H1 (cell line): Measurements from ENCODE around the gene LMAN2. TPM values are rescaled to one million over a fixed set of nuclear protein-coding genes. Genes with fewer than 3 reads are reported as not detected.

Experiments used
- CTCF ChIA-PET: fragments of 300-600 bp; sonication (Branson Sonifier 250); formaldehyde crosslinking; loops from one replicate; lab custom pipeline; 2021; ENCODE audit not compliant: partially characterized antibody; lab: Charles Lee
- POLR2A ChIA-PET: fragments of 300-600 bp; sonication (Branson Sonifier 250); formaldehyde crosslinking; loops from one replicate; lab custom pipeline; 2021; ENCODE audit warnings: inconsistent platforms; ENCODE audit not compliant: partially characterized antibody; lab: Charles Lee
- DNase-seq, 2 experiments: peaks; one replicate each; pipeline versions ENCODE4 v3.0.0 to v3.0.0-alpha.2; 2010 to 2022; ENCODE audit warnings: low spot score in 2 of 2, low read depth in 1 of 2, mixed read lengths in 1 of 2
- FAIRE-seq: peaks from 2 replicates; lab custom pipeline; 2011; peaks lifted over from hg19 to GRCh38; lab: Jason Lieb, UNC
- H2AFZ ChIP-seq: 2 replicates; pipeline ENCODE4 v1.8.1; 2012; ENCODE audit warnings: low read length, inconsistent platforms
- H2AK5ac ChIP-seq: 2 replicates; pipeline ENCODE4 v1.6.1; 2013; ENCODE audit warnings: low read depth, low read length
- H2BK120ac ChIP-seq: replicated peaks from 2 replicates; pipeline ENCODE3; 2013; ENCODE audit warnings: low read depth, low read length, inconsistent platforms
- H2BK12ac ChIP-seq: 2 replicates; pipeline ENCODE4 v1.6.1; 2013; ENCODE audit warnings: low read depth, low read length
- H2BK15ac ChIP-seq: 2 replicates; pipeline ENCODE4 v1.6.1; 2013; ENCODE audit warnings: low read length
- H2BK20ac ChIP-seq: 2 replicates; pipeline ENCODE4 v1.6.1; 2013; ENCODE audit warnings: low read length
- H2BK5ac ChIP-seq: 2 replicates; pipeline ENCODE4 v1.6.1; 2013; ENCODE audit warnings: low read depth, low read length
- H3K14ac ChIP-seq: 2 replicates; pipeline ENCODE4 v1.6.1; 2013; ENCODE audit warnings: inconsistent platforms; ENCODE audit not compliant: insufficient read length
- H3K18ac ChIP-seq: 2 replicates; pipeline ENCODE4 v1.6.1; 2013; ENCODE audit warnings: low read length; ENCODE audit errors: extremely low read depth
- H3K23ac ChIP-seq: 2 replicates; pipeline ENCODE4 v1.6.1; 2013; ENCODE audit warnings: inconsistent platforms; ENCODE audit not compliant: insufficient read length
- H3K23me2 ChIP-seq: 2 replicates; pipeline ENCODE4 v1.6.1; 2013; ENCODE audit warnings: low read depth, low read length
- H3K27ac ChIP-seq: 2 replicates; pipeline ENCODE4 v1.6.1; 2011; ENCODE audit warnings: low read depth, low read length, inconsistent platforms
- H3K27me3 ChIP-seq, 4 experiments: replicated peaks in 1 of 4; 1 replicate in 1 of 4; 2 replicates in 3 of 4; pipeline versions ENCODE4 v1.6.1 to v1.8.1; 2011 to 2013; ENCODE audit warnings: low read length in 3 of 4, mild to moderate bottlenecking in 3 of 4, inconsistent platforms in 2 of 4, mixed read lengths in 2 of 4, moderate library complexity in 1 of 4; ENCODE audit not compliant: control insufficient read depth in 3 of 4, insufficient read depth in 3 of 4; ENCODE audit errors: extremely low read depth in 1 of 4
- H3K36me3 ChIP-seq, 4 experiments: 2 replicates each; pipeline versions ENCODE4 v1.6.1 to v1.8.1; 2011 to 2013; ENCODE audit warnings: mild to moderate bottlenecking in 4 of 4, low read length in 3 of 4, moderate library complexity in 2 of 4, control low read depth in 1 of 4, inconsistent platforms in 1 of 4; ENCODE audit not compliant: insufficient read depth in 4 of 4, control insufficient read depth in 2 of 4
- H3K4ac ChIP-seq: replicated peaks from 2 replicates; pipeline ENCODE3; 2013; ENCODE audit warnings: low read length, low read depth, mixed read lengths, inconsistent platforms; ENCODE audit not compliant: insufficient read length
- H3K4me1 ChIP-seq, 4 experiments: replicated peaks in 1 of 4; 1 replicate in 1 of 4; 2 replicates in 3 of 4; pipeline versions ENCODE4 v1.6.1 to v1.8.1; 2011 to 2013; ENCODE audit warnings: low read length in 3 of 4, inconsistent platforms in 2 of 4, mixed read lengths in 1 of 4; ENCODE audit not compliant: insufficient read depth in 4 of 4, control insufficient read depth in 3 of 4
- H3K4me2 ChIP-seq, 2 experiments: 2 replicates each; pipeline versions ENCODE4 v1.6.1 to v1.8.1; 2011 to 2013; ENCODE audit warnings: low read depth in 2 of 2, low read length in 2 of 2, control low read depth in 1 of 2, inconsistent platforms in 1 of 2, mild to moderate bottlenecking in 1 of 2; ENCODE audit not compliant: insufficient read depth in 1 of 2
- H3K4me3 ChIP-seq, 4 experiments: fragments of 200-600, 300-600 bp in 1 of 4; sonication (generic), shearing (Covaris generic), sonication (Bioruptor Twin) in 1 of 4; 2 replicates each; pipeline versions ENCODE4 v1.5.1 to v1.8.1; 2011 to 2016; ENCODE audit warnings: low read length in 4 of 4, low read depth in 3 of 4, control low read depth in 2 of 4, inconsistent platforms in 2 of 4, mild to moderate bottlenecking in 2 of 4, mixed read lengths in 1 of 4, moderate library complexity in 1 of 4; ENCODE audit not compliant: insufficient read depth in 2 of 4; ENCODE audit errors: extremely low read depth in 1 of 4
- H3K56ac ChIP-seq: replicated peaks from 2 replicates; pipeline ENCODE3; 2013; ENCODE audit warnings: low read depth, mild to moderate bottlenecking, mixed read lengths, low read length, inconsistent platforms; ENCODE audit not compliant: insufficient read length
- H3K79me1 ChIP-seq: 2 replicates; pipeline ENCODE4 v1.6.1; 2013; ENCODE audit warnings: low read depth, low read length, control low read depth
- H3K79me2 ChIP-seq, 2 experiments: 2 replicates each; pipeline versions ENCODE4 v1.6.1 to v1.8.1; 2012 to 2013; ENCODE audit warnings: low read length in 2 of 2, mild to moderate bottlenecking in 2 of 2, inconsistent platforms in 1 of 2; ENCODE audit not compliant: insufficient read depth in 2 of 2, control insufficient read depth in 1 of 2
- H3K9ac ChIP-seq, 4 experiments: replicated peaks in 1 of 4; 1 replicate in 1 of 4; 2 replicates in 3 of 4; pipeline versions ENCODE4 v1.6.1 to v1.8.1; 2011 to 2013; ENCODE audit warnings: low read depth in 3 of 4, low read length in 3 of 4, control low read depth in 2 of 4, mild to moderate bottlenecking in 2 of 4, moderate library complexity in 2 of 4, inconsistent platforms in 1 of 4; ENCODE audit errors: extremely low read depth in 1 of 4
- H3K9me3 ChIP-seq, 2 experiments: 2 replicates each; pipeline versions ENCODE4 v1.6.1 to v1.8.1; 2012 to 2013; ENCODE audit warnings: mild to moderate bottlenecking in 2 of 2, moderate library complexity in 2 of 2, control low read depth in 1 of 2, inconsistent platforms in 1 of 2, low read depth in 1 of 2, low read length in 1 of 2, mixed read lengths in 1 of 2; ENCODE audit not compliant: insufficient read depth in 2 of 2
- H4K20me1 ChIP-seq, 2 experiments: replicated peaks in 1 of 2; 2 replicates each; pipeline versions ENCODE3 to v1.8.1; 2011 to 2013; ENCODE audit warnings: inconsistent platforms in 2 of 2, low read length in 2 of 2, mild to moderate bottlenecking in 1 of 2; ENCODE audit not compliant: insufficient read depth in 2 of 2, control insufficient read depth in 1 of 2
- H4K5ac ChIP-seq: 2 replicates; pipeline ENCODE4 v1.6.1; 2013; ENCODE audit warnings: low read length, low read depth, mixed read lengths, inconsistent platforms; ENCODE audit not compliant: insufficient read length
- H4K8ac ChIP-seq: 2 replicates; pipeline ENCODE4 v1.8.0; 2013; ENCODE audit warnings: mild to moderate bottlenecking, moderate library complexity, low read length, inconsistent platforms; ENCODE audit not compliant: insufficient read depth; ENCODE audit errors: extremely low read depth
- H4K91ac ChIP-seq: replicated peaks from 2 replicates; pipeline ENCODE3; 2013; ENCODE audit warnings: low read length, mixed read lengths, inconsistent platforms; ENCODE audit not compliant: insufficient read length
- ASH2L ChIP-seq: fragments of 200-600, 300-600 bp; sonication (generic); IDR thresholded peaks from one replicate; pipeline ENCODE4 v1.7.1; 2017; ENCODE audit warnings: low read length
- EGR1 ChIP-seq: IDR thresholded peaks from 2 replicates; pipeline ENCODE4 v1.6.1; 2011; ENCODE audit warnings: low read depth, low read length, borderline replicate concordance
- MAFK ChIP-seq: IDR thresholded peaks from 2 replicates; pipeline ENCODE4 v1.6.1; 2012; ENCODE audit warnings: low read depth, mild to moderate bottlenecking, improper control_type of control experiment, low read length
- RAD21 ChIP-seq, 2 experiments: IDR thresholded peaks in 1 of 2; conservative IDR thresholded peaks in 1 of 2; 2 replicates each; pipeline ENCODE4 v1.6.1; 2011; ENCODE audit warnings: low read depth in 2 of 2, low read length in 2 of 2, improper control_type of control experiment in 1 of 2, inconsistent platforms in 1 of 2, mild to moderate bottlenecking in 1 of 2, moderate library complexity in 1 of 2
- RBBP5 ChIP-seq: IDR thresholded peaks from 2 replicates; pipeline ENCODE4 v1.7.1; 2012; ENCODE audit warnings: low read depth, mild to moderate bottlenecking, inconsistent platforms, low read length, moderate library complexity, borderline replicate concordance
- RXRA ChIP-seq: IDR thresholded peaks from 2 replicates; pipeline ENCODE4 v1.6.1; 2011; ENCODE audit warnings: low read depth, mild to moderate bottlenecking, low read length, moderate library complexity; ENCODE audit not compliant: insufficient read depth
- SIX5 ChIP-seq: IDR thresholded peaks from 2 replicates; pipeline ENCODE4 v1.6.1; 2011; ENCODE audit warnings: mild to moderate bottlenecking, low read depth, low read length
- YY1 ChIP-seq: IDR thresholded peaks from 2 replicates; pipeline ENCODE4 v1.6.1; 2011; ENCODE audit warnings: low read depth, mild to moderate bottlenecking, low read length
- WGBS, 2 experiments: shearing (Covaris generic) in 1 of 2; methylation state at CpG; one replicate each; pipeline versions ENCODE4 v1.1.6 to v1.1.7; 2013 to 2015; ENCODE audit warnings: low lambda C conversion rate in 2 of 2, mixed read lengths in 2 of 2, inconsistent platforms in 1 of 2, low coverage in 1 of 2, missing lambda C conversion rate in 1 of 2; ENCODE audit not compliant: insufficient replicate concordance in 2 of 2, insufficient coverage in 1 of 2, insufficient read length in 1 of 2; ENCODE audit errors: extremely low coverage in 1 of 2, missing lambda C conversion rate in 1 of 2; 5-methylcytosine and 5-hydroxymethylcytosine counted together
- polyA plus RNA-seq, 7 experiments: library from polyadenylated mRNA; depleted of rRNA in 3 of 7; stranded (reverse) in 5 of 7; unstranded in 2 of 7; fragments of >200 nt in 5 of 7; fragments of 200-250 nt in 2 of 7; gene quantifications; 1 replicate in 5 of 7; 2 replicates in 1 of 7; 4 replicates in 1 of 7; pipeline versions ENCODE4 v1.2.1 to v1.2.3, GENCODE V29; 2011 to 2013; ENCODE audit warnings: missing spikeins in 2 of 7, mixed read lengths in 2 of 7
- total RNA-seq: library from RNA; stranded (reverse); fragmentation: NEBNext Ultra II Directional; extraction: Animal tissue kit (Norgen Biotek cat#: 25700); gene quantifications from 2 replicates; pipeline ENCODE4 v1.2.1, GENCODE V29; 2021

The LMAN2 gene
- total and polyA plus RNA-seq, 2 of the 8 experiments (the other 6 are each of a cell fraction or from before 2014, with no cell fraction given), result 116 to 225 TPM

- no peak overlapping the region for H4K5ac ChIP-seq
- FAIRE-seq, result no peak
- no peak overlapping the region for H3K4me3 ChIP-seq
- no peak overlapping the region for H3K56ac ChIP-seq
- POLR2A ChIA-PET, result interaction anchor here (0.9 to 2.8 kb wide), 4 partner anchors 12 to 192 kb away, joined by 3 to 15 read pairs (median 6); no protein-coding TSS in a partner anchor
- TF ChIP-seq SIX5 (no peak), EGR1 (no peak), YY1 (no peak), MAFK (no peak), ASH2L (no peak), RBBP5 (no peak), RAD21 (IDR thresholded peaks at IDR 0.05 in 1 of 2, conservative IDR thresholded peaks at IDR 0.05 in 1 of 2; ENCODE audit: low read depth in 2 of 2, low read length in 2 of 2) (no peak), RXRA (no peak)
- no peak overlapping the region for H3K23ac ChIP-seq
- H3K14ac ChIP-seq, result no peak overlapping the region
- H2BK12ac ChIP-seq, result no peak overlapping the region
- no peak overlapping the region for H3K4me2 ChIP-seq
- H3K18ac ChIP-seq, result no peak overlapping the region
- H3K4me1 ChIP-seq, result peaks cover 0 to 23% (median 18%) of the 10 kb centered on the region in 4 experiments; a peak in 6 of 7 replicates
- no peaks in the 10 kb centered on the region for H3K9me3 ChIP-seq
- H3K4ac ChIP-seq, result no peak overlapping the region
- no peak for DNase-seq
- H3K27ac ChIP-seq, result no peak overlapping the region
- H2BK5ac ChIP-seq, result no peak overlapping the region
- H2BK15ac ChIP-seq, result no peak overlapping the region
- peaks cover 10 to 19% of the 10 kb centered on the region in 2 experiments for H3K79me2 ChIP-seq
- H2AFZ ChIP-seq, result no peak overlapping the region
- H3K9ac ChIP-seq, result no peak overlapping the region
- peaks cover 9% of the 10 kb centered on the region for H3K79me1 ChIP-seq
- no peak overlapping the region for H2BK20ac ChIP-seq
- WGBS, 2 experiments, result 84% methylated on average over 11 of the region's 11 CpGs; no CpG with 5 or more reads in 1 of the 2 experiments
- no peak overlapping the region for H4K8ac ChIP-seq
- no peaks in the 10 kb centered on the region for H3K27me3 ChIP-seq
- CTCF ChIA-PET, result interaction anchor here (0.6 to 16.6 kb wide), 34 partner anchors 10 to 421 kb away, joined by 3 to 251 read pairs (median 6); partner anchors contain the start of genes LMAN2, PRR7 and SLC34A1
- H2BK120ac ChIP-seq, result no peak overlapping the region
- H3K36me3 ChIP-seq, result peaks cover 3 to 19% (median 13%) of the 10 kb centered on the region in 4 experiments; a peak in 6 of 8 replicates
- H4K91ac ChIP-seq, result no peak overlapping the region
- H2AK5ac ChIP-seq, result no peak overlapping the region
- peaks cover 17% of the 10 kb centered on the region for H3K23me2 ChIP-seq
- H4K20me1 ChIP-seq, result peaks cover 5 to 15% of the 10 kb centered on the region in 2 experiments
These were observed 42.7 kb downstream of the LMAN2 start for GRCh38 chr5:177308740-177309139.
